ENCODE data around the gene NBAS.

Gene NBAS

GRCh38 chr2:15200581-15200980 lies 360.6 kb downstream of the NBAS start:
- no peaks in the 10 kb centered on the region; the same call in 1 of the 2 replicates for H3K36me3 ChIP-seq (ENCODE audit: control insufficient read depth, insufficient read depth, low read length)

GRCh38 chr2:15198051-15198450 lies 363.1 kb downstream of the NBAS start:
- Histone ChIP-seq H3K4me3 (replicated peaks; ENCODE audit: low read depth, low read length) (no peak overlapping the region), H3K36me3 (ENCODE audit: control insufficient read depth, insufficient read depth, low read length) (no peaks in the 10 kb centered on the region; the same call in 1 of the 2 replicates), H3K27me3 (replicated peaks; ENCODE audit: control insufficient read depth, insufficient read depth, low read length) (no peaks in the 10 kb centered on the region)
- no peak for DNase-seq (ENCODE audit: extremely low read depth, insufficient read length)
- no peak for TF ChIP-seq CTCF (IDR thresholded peaks at IDR 0.05; ENCODE audit: insufficient read depth, low read length, poor library complexity, severe bottlenecking)

More at GRCh38 chr2:15200581-15200980, 360.6 kb downstream of the NBAS start:
- TF ChIP-seq CTCF (IDR thresholded peaks at IDR 0.05; ENCODE audit: insufficient read depth, low read length, poor library complexity, severe bottlenecking) = no peak
- Histone ChIP-seq H3K4me3 (replicated peaks; ENCODE audit: low read depth, low read length) (no peak overlapping the region), H3K27me3 (replicated peaks; ENCODE audit: control insufficient read depth, insufficient read depth, low read length) (no peaks in the 10 kb centered on the region)
- no peak for DNase-seq (ENCODE audit: extremely low read depth, insufficient read length)

- H3K4me3 ChIP-seq (replicated peaks; ENCODE audit: low read depth, low read length) = no peak overlapping the region
- no peak for TF ChIP-seq CTCF (IDR thresholded peaks at IDR 0.05; ENCODE audit: insufficient read depth, low read length, poor library complexity, severe bottlenecking)
- H3K36me3 ChIP-seq (ENCODE audit: control insufficient read depth, insufficient read depth, low read length) = no peaks in the 10 kb centered on the region; the same call in 1 of the 2 replicates
- no peak for DNase-seq (ENCODE audit: extremely low read depth, insufficient read length)
- no peaks in the 10 kb centered on the region for H3K27me3 ChIP-seq (replicated peaks; ENCODE audit: control insufficient read depth, insufficient read depth, low read length)
Measured at GRCh38 chr2:15195813-15196212, 365.3 kb downstream of the NBAS start.

DNA sequence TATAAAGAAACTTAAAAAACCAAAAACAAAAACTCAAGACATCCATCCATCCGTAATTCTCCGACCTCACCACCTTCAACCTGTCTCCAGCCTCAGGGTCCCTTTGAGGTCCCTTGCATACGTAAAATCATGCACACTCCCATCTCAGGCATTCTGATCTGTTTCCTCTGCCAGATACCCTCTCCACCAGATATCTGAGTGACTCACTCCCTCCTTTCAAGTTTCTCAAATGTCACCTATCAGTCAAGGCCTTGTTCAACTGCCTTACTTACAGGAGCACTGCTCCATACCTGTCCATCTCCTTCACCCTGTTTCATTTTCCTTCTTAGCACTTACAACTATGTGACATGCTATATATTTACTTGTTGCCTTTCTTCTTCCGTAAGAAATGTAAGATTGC lies 369.3 kb downstream of the NBAS start:
- DNase-seq (ENCODE audit: extremely low read depth, insufficient read length) = no peak
- H3K27me3 ChIP-seq (replicated peaks; ENCODE audit: control insufficient read depth, insufficient read depth, low read length) = no peaks in the 10 kb centered on the region

GRCh38 chr2:15189216-15189615 lies 371.9 kb downstream of the NBAS start:
- H3K27me3 ChIP-seq (replicated peaks; ENCODE audit: control insufficient read depth, insufficient read depth, low read length) = no peaks in the 10 kb centered on the region

More for the DNA sequence above, 369.3 kb downstream of the NBAS start:
- no peak for TF ChIP-seq CTCF (IDR thresholded peaks at IDR 0.05; ENCODE audit: insufficient read depth, low read length, poor library complexity, severe bottlenecking)
- H3K4me3 ChIP-seq (replicated peaks; ENCODE audit: low read depth, low read length) = no peak overlapping the region
- H3K36me3 ChIP-seq (ENCODE audit: control insufficient read depth, insufficient read depth, low read length) = peaks cover 2% of the 10 kb centered on the region; the same call in 1 of the 2 replicates

More at GRCh38 chr2:15189216-15189615, 371.9 kb downstream of the NBAS start:
- no peak for TF ChIP-seq CTCF (IDR thresholded peaks at IDR 0.05; ENCODE audit: insufficient read depth, low read length, poor library complexity, severe bottlenecking)
- DNase-seq (ENCODE audit: extremely low read depth, insufficient read length) = no peak
- Histone ChIP-seq H3K4me3 (replicated peaks; ENCODE audit: low read depth, low read length) (no peak overlapping the region), H3K36me3 (ENCODE audit: control insufficient read depth, insufficient read depth, low read length) (peaks cover 2% of the 10 kb centered on the region)
